Stomach smooth muscle (tissue), 2 donors: ENCODE results near the gene CYP8B1.
"Not testable (repeated sequence)": the region's sequence is repeated elsewhere in the genome, so short reads cannot be mapped to it uniquely, and the experiment has no call there.

ENCODE experiments used
- H3K27ac ChIP-seq: one replicate; pipeline ENCODE4 v1.7.0; 2013; ENCODE audit warnings: mild to moderate bottlenecking, low read length, inconsistent platforms
- H3K27me3 ChIP-seq, 2 donors: one replicate each; pipeline ENCODE4 v1.7.0; 2013; ENCODE audit warnings: low read length in 2 of 2; ENCODE audit not compliant: insufficient read depth in 2 of 2, control insufficient read depth in 1 of 2
- H3K36me3 ChIP-seq, 2 donors: one replicate each; pipeline ENCODE4 v1.7.0; 2013; ENCODE audit warnings: low read length in 2 of 2; ENCODE audit not compliant: control insufficient read depth in 2 of 2, insufficient read depth in 2 of 2
- H3K4me1 ChIP-seq: one replicate; pipeline ENCODE4 v1.7.0; 2013; ENCODE audit warnings: low read length; ENCODE audit not compliant: control insufficient read depth, insufficient read depth
- H3K4me3 ChIP-seq, 2 donors: one replicate each; pipeline ENCODE4 v1.7.0; 2013; ENCODE audit warnings: low read length in 2 of 2
- H3K9ac ChIP-seq, 2 donors: one replicate each; pipeline ENCODE4 v1.7.0; 2013; ENCODE audit warnings: low read length in 2 of 2, mild to moderate bottlenecking in 1 of 2
- H3K9me3 ChIP-seq, 2 donors: one replicate each; pipeline ENCODE4 v1.7.0; 2013; ENCODE audit warnings: low read length in 2 of 2; ENCODE audit not compliant: control insufficient read depth in 2 of 2
- donor health status: healthy.
- donor health status: Pancreatic carcinoma.

CYP8B1 gene

DNA sequence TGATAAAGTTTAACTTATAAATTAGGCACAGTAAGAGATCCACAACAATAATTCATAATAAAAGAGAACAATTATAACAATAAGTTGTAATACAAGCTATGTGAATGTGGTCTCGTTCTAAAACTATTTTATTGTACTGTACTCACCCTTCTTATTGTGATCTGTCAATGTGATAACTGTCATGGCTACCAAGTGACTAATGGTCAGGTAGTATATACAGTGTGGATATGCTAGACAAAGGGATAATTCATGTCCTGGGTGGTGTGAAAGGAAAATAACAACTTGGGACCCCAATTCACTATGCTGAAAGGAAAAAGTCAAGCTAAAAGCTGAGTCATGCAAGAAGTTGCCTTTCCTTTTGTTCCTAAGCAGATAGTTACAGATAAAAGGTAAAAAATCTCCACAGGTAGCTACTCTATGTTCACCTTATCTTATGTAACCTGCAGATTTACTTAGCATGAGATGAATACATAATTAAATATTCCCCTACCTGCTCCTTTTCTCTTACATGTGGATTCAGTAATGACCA, 10.7 kb upstream of the CYP8B1 start:
- no peak overlapping the region for H3K27ac ChIP-seq
- H3K36me3 ChIP-seq = no peaks in the 10 kb centered on the region
- no peak overlapping the region for H3K4me3 ChIP-seq
- H3K4me1 ChIP-seq = peaks cover 2% of the 10 kb centered on the region
- H3K27me3 ChIP-seq = no peaks in the 10 kb centered on the region
- H3K9ac ChIP-seq = no peak overlapping the region
- no peaks in the 10 kb centered on the region for H3K9me3 ChIP-seq

DNA sequence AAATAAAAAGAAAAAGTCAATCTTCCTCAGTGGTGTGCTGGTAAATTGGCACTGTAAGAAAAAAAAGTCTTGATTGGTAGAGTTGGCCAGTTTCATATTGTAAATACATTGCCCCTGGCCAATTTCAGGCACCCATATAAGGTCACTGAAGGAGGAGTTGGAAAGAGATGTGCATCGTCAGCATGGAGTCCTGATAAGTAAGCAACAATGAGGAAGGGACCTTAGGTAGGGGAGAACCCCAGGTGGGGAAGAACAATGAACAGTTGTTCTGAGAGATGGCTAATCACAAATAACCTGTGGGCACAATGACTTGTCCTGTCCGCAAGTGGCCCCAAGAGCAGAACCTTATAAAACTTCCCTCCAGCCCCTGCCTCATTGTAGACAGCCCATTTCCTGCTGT, 8.6 kb upstream of the CYP8B1 start:
- no peaks in the 10 kb centered on the region for H3K9me3 ChIP-seq
- H3K36me3 ChIP-seq = no peaks in the 10 kb centered on the region
- peaks cover 14% of the 10 kb centered on the region for H3K4me1 ChIP-seq
- H3K9ac ChIP-seq = no peak overlapping the region
- H3K4me3 ChIP-seq = no peak overlapping the region
- no peak overlapping the region for H3K27ac ChIP-seq
- no peaks in the 10 kb centered on the region for H3K27me3 ChIP-seq

DNA sequence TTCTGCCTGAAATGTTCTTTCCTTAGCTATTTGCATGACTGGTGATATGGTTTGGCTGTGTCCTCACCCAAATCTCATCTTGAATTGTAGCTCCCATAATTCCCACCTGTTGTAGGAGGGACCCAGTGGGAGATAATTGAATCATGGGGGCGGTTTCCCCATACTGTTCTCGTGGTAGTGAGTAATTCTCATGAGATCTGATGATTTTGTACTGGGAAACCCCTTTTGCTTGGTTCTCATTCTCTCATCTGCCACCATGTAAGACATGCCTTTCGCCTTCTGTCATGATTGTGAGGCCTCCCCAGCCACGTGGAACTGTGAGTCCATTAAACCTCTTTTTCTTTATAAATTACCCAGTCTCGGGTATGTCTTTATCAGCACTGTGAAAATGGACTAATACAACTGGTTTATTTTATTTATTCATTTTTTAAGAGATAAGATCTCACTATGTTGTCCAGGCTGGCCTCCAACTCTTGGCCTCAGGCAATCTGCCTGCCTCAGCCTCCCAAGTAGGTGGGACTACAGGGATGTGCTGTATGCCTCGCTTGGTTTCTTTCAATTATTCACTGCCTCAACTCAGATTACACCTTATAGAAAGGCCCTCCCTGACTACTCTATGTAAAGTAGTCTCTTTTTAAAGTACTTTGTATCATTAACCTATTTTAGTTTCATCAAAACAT, 7.7 kb upstream of the CYP8B1 start:
- H3K27me3 ChIP-seq, H3K4me3 ChIP-seq, H3K9ac ChIP-seq, H3K36me3 ChIP-seq, H3K27ac ChIP-seq, H3K9me3 ChIP-seq: not testable (repeated sequence)
- H3K4me1 ChIP-seq = peaks cover 14% of the 10 kb centered on the region

DNA sequence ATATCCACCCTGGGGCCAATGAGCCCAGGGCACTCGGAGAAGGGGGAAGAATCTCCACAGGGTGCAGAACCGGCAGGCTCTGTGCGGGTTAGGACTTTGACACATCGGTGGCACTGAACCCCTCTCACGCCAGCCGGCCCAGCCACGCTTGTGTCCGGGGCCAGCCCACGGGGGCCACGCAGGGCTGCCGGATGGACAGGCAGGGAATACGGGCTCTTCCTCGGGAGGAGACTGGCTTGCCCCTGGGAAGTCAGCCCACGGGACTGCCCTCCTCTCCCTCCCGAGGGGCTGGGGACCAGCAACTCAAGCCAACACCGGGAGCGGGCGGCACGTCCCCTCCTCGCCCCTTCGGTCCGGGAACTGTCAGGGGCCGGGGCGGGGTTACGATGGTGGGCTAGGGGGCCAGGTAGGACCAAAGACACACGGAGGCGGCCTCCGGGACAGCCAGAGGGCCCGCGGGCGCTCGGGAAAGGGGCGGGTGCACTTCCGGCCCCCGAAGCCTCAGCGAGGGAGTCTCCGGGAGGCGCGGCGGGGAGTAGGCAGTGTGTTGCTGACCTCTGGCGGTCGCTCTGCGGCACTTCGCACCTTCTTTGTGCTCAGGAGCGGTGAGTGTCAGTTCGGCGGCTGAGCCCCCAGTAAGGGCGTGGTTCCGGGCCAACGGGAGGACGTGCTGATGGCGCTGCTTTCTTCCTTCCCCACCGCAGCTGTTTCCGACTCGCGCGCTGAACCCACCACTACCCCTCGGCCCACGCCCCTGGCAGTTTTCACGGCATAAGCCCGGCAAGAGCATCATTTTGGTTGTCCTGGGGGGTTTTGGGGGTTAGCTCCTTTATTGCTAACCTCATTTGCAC, 5.1 kb upstream of the CYP8B1 start:
- peak overlapping the region; percentile 81 to 86 for H3K9ac ChIP-seq
- no peaks in the 10 kb centered on the region for H3K9me3 ChIP-seq
- no peaks in the 10 kb centered on the region for H3K27me3 ChIP-seq
- H3K4me3 ChIP-seq = peak overlapping the region; percentile 69 to 82
- H3K36me3 ChIP-seq = no peaks in the 10 kb centered on the region
- peak overlapping the region; percentile 53 for H3K27ac ChIP-seq
- H3K4me1 ChIP-seq = peaks cover 14% of the 10 kb centered on the region

DNA sequence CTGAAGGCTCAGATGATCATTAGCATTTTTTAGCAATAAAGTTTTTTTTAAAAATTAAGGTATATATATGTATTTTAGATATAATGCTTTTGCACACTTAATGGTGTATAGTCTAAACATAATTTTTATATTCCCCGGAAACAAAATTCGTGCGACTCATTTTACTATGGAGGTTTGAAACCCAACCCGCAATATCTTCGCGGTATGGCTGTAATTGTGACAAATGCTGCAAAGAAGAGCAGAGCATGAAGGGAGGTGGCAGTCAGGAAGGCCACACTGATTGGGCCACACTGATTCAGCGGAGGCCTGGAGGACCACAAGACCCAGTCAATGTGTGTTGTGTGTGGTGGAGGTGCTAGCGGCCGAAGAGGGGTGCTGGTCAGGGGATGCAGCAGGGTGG, 4.5 kb upstream of the CYP8B1 start:
- peak overlapping the region; percentile 53 for H3K27ac ChIP-seq
- peaks cover 14% of the 10 kb centered on the region for H3K4me1 ChIP-seq
- no peaks in the 10 kb centered on the region for H3K9me3 ChIP-seq
- H3K27me3 ChIP-seq = no peaks in the 10 kb centered on the region
- H3K4me3 ChIP-seq = peak overlapping the region; percentile 69 to 82
- peak overlapping the region; percentile 81 to 86 for H3K9ac ChIP-seq
- H3K36me3 ChIP-seq = no peaks in the 10 kb centered on the region

DNA sequence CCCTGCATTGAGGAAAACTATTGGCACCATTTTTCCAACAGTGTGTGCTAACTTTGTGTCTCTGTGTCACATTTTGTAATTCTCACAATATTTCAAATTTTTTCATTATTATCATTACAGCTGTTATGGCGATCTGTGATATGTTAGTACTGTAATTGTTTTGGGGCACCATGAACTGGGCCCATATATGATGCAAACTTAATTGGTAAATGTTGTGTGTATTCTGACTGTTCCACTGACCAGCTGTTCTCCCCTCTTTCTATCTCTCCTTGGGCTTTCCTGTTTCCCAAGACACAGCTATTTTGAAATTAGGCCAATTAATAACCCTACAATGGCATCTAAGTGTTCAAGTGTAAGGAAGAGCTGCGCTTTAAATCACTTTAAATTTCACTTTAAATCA, 2.2 kb upstream of the CYP8B1 start:
- Histone ChIP-seq H3K9me3 (no peaks in the 10 kb centered on the region), H3K27me3 (no peaks in the 10 kb centered on the region), H3K36me3 (no peaks in the 10 kb centered on the region), H3K4me1 (peaks cover 14% of the 10 kb centered on the region), H3K27ac (no peak overlapping the region), H3K4me3 (no peak overlapping the region), H3K9ac (no peak overlapping the region)

DNA sequence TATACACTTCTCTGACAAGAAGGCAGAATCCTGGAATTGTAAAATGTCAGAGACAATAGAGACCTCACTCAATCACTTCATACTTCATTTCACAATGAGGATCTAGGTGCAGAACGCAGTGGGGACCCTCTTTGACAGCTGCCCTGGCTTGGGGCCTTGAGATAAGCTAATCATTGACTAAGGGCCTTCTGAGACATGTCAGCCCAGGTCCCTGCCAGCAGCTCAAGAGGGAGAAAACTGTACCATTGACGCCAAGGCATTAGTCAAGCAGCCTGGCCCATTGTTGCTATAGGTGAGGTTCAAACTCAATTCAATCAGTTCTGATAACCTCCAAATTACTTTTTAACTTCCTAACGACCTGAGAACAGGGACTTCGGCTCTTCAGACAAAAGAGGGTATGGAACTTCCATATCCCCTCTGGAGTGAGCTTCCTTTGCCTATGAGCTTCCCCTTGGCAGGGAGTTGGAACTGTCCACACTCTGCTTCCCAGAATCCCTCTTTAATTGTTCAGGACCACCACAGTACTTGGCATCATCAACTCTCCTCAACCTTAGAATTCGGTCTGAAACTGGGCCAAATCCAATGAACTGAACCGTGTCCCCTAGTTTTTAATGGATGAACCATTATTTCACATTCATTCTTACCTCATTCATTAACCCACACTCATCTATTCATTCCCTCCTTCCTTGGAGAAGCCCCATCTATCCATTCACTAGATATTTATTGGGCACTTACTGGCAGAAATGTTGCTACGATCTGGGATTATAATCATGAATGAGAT, 1.5 kb upstream of the CYP8B1 start:
- Histone ChIP-seq H3K27me3 (no peaks in the 10 kb centered on the region), H3K36me3 (no peaks in the 10 kb centered on the region), H3K9me3 (no peaks in the 10 kb centered on the region), H3K4me3 (no peak overlapping the region), H3K4me1 (peaks cover 14% of the 10 kb centered on the region), H3K9ac (no peak overlapping the region), H3K27ac (no peak overlapping the region)

DNA sequence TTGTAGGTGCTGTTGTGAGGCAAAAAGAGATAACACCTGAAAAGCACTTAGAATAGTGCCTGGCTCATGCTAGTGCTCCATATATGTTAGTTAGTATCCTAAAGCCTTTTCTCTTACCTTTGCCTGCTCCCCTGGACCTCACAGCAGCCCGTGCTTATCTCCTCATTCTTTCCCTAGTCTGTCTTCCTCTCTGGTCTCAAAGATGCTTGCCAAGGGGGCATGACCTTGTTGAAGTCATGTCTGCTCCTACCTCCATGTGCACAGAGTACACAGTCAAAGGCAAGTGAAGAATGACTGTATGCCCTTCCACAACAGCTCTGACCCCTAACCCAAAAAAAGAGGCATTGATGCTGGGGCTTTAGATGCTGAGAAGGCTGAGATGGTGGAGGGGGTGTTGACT, 722 bp upstream of the CYP8B1 start:
- Histone ChIP-seq H3K4me3 (no peak overlapping the region), H3K27me3 (no peaks in the 10 kb centered on the region), H3K9ac (no peak overlapping the region), H3K27ac (no peak overlapping the region), H3K36me3 (no peaks in the 10 kb centered on the region), H3K9me3 (no peaks in the 10 kb centered on the region), H3K4me1 (peaks cover 12% of the 10 kb centered on the region)

DNA sequence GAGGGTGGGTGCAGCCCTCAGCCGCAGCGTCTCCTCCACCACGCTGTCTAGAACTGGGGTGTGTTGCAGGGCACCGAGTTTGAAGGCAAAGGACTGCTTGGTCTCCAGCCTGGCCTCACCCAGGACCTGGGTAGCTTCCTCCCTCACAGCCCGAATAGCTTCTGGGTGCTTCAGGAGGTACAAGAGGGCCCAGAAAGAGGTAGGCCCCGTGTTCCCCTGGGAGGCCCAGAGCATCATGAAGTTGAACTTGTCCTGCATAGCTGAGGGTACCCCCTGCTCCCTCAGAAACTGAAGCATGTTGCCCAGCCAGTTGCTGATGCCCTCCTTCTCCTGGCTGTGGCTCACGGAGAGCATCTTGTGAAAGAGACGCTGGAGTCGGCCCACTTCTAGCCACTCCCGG, 930 bp downstream of the CYP8B1 start:
- Histone ChIP-seq H3K9me3 (no peaks in the 10 kb centered on the region), H3K4me1 (no peaks in the 10 kb centered on the region), H3K36me3 (no peaks in the 10 kb centered on the region), H3K4me3 (no peak overlapping the region), H3K27me3 (no peaks in the 10 kb centered on the region), H3K27ac (no peak overlapping the region), H3K9ac (no peak overlapping the region)

DNA sequence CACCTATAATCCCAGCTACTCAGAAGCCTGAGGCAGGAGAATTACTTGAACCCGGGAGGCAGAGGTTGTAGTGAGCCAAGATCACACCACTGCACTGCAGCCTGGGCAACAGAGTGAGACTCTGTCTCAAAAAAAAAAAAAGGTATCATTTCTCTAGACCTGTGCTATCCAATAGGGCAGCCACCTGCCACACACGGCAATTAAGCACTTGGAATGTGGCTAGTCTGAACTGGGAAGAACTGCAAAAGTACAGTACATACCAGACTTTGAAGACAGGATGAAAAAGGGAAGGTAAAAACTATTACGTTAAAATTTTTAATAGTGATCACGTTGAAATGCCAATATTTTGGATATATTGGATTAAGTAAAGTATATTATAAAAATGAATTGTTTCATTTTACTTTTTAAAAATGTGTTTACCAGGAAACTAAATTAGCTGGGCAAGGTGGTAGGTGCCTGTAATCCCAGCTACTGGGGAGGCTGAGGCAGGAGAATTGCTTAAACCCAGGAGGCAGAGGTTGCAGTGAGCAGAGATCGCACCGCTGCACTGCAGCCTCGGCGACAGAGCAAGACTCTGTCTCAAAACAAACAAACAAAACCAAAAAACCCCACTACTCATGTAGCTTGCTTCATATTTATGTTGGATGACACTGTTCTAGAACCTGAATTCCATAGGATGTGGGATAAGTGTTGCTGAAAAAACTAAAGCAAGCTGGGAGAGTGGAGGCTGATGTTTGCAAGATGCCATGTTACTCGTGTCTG, 2.3 kb downstream of the CYP8B1 start:
- H3K9me3 ChIP-seq = no peaks in the 10 kb centered on the region
- H3K9ac ChIP-seq = no peak overlapping the region
- H3K4me1 ChIP-seq = no peaks in the 10 kb centered on the region

More for the DNA sequence above, 2.3 kb downstream of the CYP8B1 start:
- Histone ChIP-seq H3K27me3 (no peaks in the 10 kb centered on the region), H3K36me3 (no peaks in the 10 kb centered on the region), H3K4me3 (no peak overlapping the region), H3K27ac (no peak overlapping the region)
